Activated CD8-positive, alpha-beta T cell treated with anti-CD3 and anti-CD28 coated beads, Interleukin-2, amount 10 ng/mL, durations not matched to agents 7 days and 5 days (primary cell): Measurements from ENCODE around the gene UGT1A4. TPM values are rescaled to one million over a fixed set of nuclear protein-coding genes. Genes with fewer than 3 reads are reported as not detected.
A peak's percentile ranks its signal among the peaks of the same experiment; 100 is the strongest.

Experiments
- ATAC-seq: fragments of 150-1000 bp; cut with Tn5 transposase; one replicate; pipeline ENCODE4 v1.10.0; 2021; ENCODE audit warnings: moderate library complexity
- CTCF ChIA-PET: fragments of 350-600 bp; sonication (Branson Sonifier 250); formaldehyde crosslinking; loops from one replicate; lab custom pipeline; 2021; ENCODE audit warnings: antibody characterized with exemption; lab: Charles Lee
- POLR2A ChIA-PET: fragments of 350-600 bp; sonication (Branson Sonifier 250); formaldehyde crosslinking; loops from one replicate; lab custom pipeline; 2021; ENCODE audit warnings: antibody characterized with exemption; lab: Charles Lee
- DNase-seq: peaks from one replicate; pipeline ENCODE4 v3.0.0-alpha.2; 2020
- H3K27ac Mint-ChIP-seq: one replicate; pipeline ENCODE4 v1.8.0; 2021; ENCODE audit warnings: mild to moderate bottlenecking, mixed read lengths
- H3K27me3 Mint-ChIP-seq: one replicate; pipeline ENCODE4 v1.8.0; 2021; ENCODE audit warnings: low read depth, mixed read lengths
- H3K36me3 Mint-ChIP-seq: one replicate; pipeline ENCODE4 v1.8.0; 2021; ENCODE audit warnings: low read depth, mixed read lengths
- H3K4me1 Mint-ChIP-seq: one replicate; pipeline ENCODE4 v1.8.0; 2021; ENCODE audit warnings: low read depth, mixed read lengths
- H3K4me3 Mint-ChIP-seq: one replicate; pipeline ENCODE4 v1.8.0; 2021; ENCODE audit warnings: mild to moderate bottlenecking, mixed read lengths
- H3K9me3 Mint-ChIP-seq: one replicate; pipeline ENCODE4 v1.8.0; 2022; ENCODE audit warnings: mixed read lengths; ENCODE audit not compliant: insufficient read depth
- total RNA-seq, 2 experiments: library from RNA; stranded (reverse); gene quantifications; one replicate each; pipeline ENCODE4 v1.2.3, GENCODE V29; 2021

The UGT1A4 gene
- total RNA-seq, 2 experiments from 2014 or later, result not detected

- no peak overlapping the region for H3K4me3 Mint-ChIP-seq
- H3K9me3 Mint-ChIP-seq, result no peaks in the 10 kb centered on the region
- no peaks in the 10 kb centered on the region for H3K36me3 Mint-ChIP-seq
- peaks cover 3% of the 10 kb centered on the region for H3K27me3 Mint-ChIP-seq
- no peak for ATAC-seq
- POLR2A ChIA-PET, result no interaction called here
- DNase-seq, result no peak
- no peak overlapping the region for H3K27ac Mint-ChIP-seq
- CTCF ChIA-PET, result no interaction called here
- H3K4me1 Mint-ChIP-seq, result peaks cover 5% of the 10 kb centered on the region
Observed at GRCh38 chr2:233799716-233800115, 81.2 kb downstream of the UGT1A4 start.

- Mint-ChIP-seq H3K9me3 (no peaks in the 10 kb centered on the region), H3K27me3 (peaks cover 3% of the 10 kb centered on the region), H3K36me3 (no peaks in the 10 kb centered on the region), H3K4me3 (no peak overlapping the region), H3K4me1 (peaks cover 5% of the 10 kb centered on the region), H3K27ac (no peak overlapping the region)
- CTCF ChIA-PET, result no interaction called here
- DNase-seq (no peak), ATAC-seq (no peak)
- POLR2A ChIA-PET, result no interaction called here
Observed at GRCh38 chr2:233800208-233800607, 81.7 kb downstream of the UGT1A4 start.

- no peak overlapping the region for H3K27ac Mint-ChIP-seq
- ChIA-PET CTCF (no interaction called here), POLR2A (no interaction called here)
- DNase-seq, result peak; percentile 48
- H3K4me1 Mint-ChIP-seq, result peaks cover 5% of the 10 kb centered on the region
- no peaks in the 10 kb centered on the region for H3K9me3 Mint-ChIP-seq
- peaks cover 6% of the 10 kb centered on the region for H3K27me3 Mint-ChIP-seq
- H3K4me3 Mint-ChIP-seq, result no peak overlapping the region
- no peaks in the 10 kb centered on the region for H3K36me3 Mint-ChIP-seq
- ATAC-seq, result peak; percentile 77
Observed at GRCh38 chr2:233801357-233802131, 83.0 kb downstream of the UGT1A4 start.

DNA sequence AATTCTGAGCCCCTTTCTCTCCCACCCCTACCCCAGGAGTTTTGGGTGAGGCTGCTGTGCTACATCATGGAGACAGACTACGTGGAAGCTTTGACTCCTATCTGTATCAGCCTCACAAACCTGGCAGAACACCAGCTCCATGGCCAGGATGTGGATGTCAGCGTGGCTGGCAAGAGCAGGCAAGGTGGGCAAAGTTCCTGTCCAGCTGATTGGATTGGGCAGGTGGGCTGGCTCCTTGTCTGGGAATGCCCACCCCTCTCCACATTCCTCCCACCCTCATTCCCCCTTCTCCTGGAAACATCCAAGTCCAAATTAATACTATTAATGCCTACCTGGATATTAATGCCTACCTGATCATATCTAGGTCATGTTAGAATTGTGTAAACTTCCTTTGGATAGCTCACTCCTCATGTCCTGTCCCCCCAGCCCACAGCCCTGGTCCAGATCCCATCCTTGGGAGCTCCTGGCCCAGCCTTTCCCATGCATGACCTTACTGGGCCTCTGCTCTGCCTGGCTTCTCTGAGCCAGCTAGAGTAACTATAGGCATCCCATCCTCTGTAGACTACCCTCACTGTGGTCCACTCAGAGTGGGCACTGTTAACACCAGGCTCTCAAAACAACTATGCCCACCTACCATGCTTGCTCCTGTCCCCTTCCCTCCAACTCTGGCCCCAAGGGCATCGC, 83.7 kb downstream of the UGT1A4 start:
- DNase-seq (no peak), ATAC-seq (no peak)
- Mint-ChIP-seq H3K9me3 (no peaks in the 10 kb centered on the region), H3K4me3 (no peak overlapping the region), H3K27me3 (peaks cover 6% of the 10 kb centered on the region), H3K4me1 (peaks cover 5% of the 10 kb centered on the region), H3K36me3 (no peaks in the 10 kb centered on the region), H3K27ac (no peak overlapping the region)
- ChIA-PET CTCF (no interaction called here), POLR2A (no interaction called here)

DNA sequence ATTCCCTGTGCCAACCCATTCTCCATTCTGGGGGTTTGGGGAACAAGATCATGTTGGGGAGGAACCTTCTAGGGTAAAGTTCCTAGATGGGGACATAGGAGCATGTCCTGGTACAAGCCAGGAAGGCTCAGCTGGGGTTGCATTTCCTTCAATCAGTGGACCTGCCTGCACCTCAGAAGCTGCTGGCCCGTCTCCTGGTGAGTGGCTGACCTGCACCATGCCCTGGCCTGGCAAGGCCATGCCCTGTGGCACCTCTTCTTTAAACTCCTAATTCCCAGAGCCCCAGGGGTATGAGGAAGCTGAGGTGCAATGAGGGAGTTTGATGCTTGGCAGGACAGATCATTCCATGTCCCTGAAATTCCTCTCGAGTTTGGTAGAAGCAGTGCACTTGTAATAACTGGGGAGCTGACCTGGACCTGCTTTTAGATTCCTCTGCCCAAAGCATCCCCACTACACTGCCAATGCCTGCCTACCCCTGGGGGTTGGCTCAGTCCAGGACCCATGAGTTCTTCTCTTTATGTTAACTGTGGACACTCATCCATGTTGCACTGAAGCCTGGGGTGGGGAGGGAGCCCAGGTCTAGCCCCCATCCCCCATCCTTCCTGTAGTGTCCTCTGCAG, 84.9 kb downstream of the UGT1A4 start:
- CTCF ChIA-PET, result no interaction called here
- H3K36me3 Mint-ChIP-seq, result no peaks in the 10 kb centered on the region

DNA sequence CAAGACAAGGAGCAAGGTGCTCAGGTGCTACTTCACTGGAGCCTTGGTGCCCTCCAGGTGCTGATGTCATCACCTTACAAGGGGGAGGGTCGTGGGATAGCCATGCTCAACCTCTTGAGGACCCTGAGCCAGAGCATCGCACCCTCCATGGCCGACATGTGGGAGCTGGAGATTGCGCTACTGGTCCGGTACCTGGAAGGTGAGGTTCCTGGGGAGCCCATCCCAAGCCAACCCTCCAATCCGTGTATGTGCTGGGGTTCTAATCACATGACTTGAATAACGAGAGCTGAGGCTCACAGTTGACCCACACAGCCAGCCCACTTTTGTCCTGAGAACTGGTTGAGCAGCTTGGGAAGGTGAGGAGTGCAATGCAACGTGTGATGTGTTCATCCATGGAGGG, 85.5 kb downstream of the UGT1A4 start:
- H3K9me3 Mint-ChIP-seq, result no peaks in the 10 kb centered on the region
- H3K27me3 Mint-ChIP-seq, result peaks cover 6% of the 10 kb centered on the region
- ChIA-PET CTCF (no interaction called here), POLR2A (no interaction called here)
- H3K36me3 Mint-ChIP-seq, result no peaks in the 10 kb centered on the region
- no peak overlapping the region for H3K27ac Mint-ChIP-seq
- H3K4me3 Mint-ChIP-seq, result no peak overlapping the region
- ATAC-seq, result no peak
- H3K4me1 Mint-ChIP-seq, result peaks cover 5% of the 10 kb centered on the region
- no peak for DNase-seq

More for the DNA sequence above, 84.9 kb downstream of the UGT1A4 start:
- Mint-ChIP-seq H3K27ac (no peak overlapping the region), H3K27me3 (peaks cover 6% of the 10 kb centered on the region), H3K4me3 (no peak overlapping the region), H3K4me1 (peaks cover 5% of the 10 kb centered on the region), H3K9me3 (no peaks in the 10 kb centered on the region)
- ATAC-seq, result no peak
- no peak for DNase-seq
- POLR2A ChIA-PET, result no interaction called here

DNA sequence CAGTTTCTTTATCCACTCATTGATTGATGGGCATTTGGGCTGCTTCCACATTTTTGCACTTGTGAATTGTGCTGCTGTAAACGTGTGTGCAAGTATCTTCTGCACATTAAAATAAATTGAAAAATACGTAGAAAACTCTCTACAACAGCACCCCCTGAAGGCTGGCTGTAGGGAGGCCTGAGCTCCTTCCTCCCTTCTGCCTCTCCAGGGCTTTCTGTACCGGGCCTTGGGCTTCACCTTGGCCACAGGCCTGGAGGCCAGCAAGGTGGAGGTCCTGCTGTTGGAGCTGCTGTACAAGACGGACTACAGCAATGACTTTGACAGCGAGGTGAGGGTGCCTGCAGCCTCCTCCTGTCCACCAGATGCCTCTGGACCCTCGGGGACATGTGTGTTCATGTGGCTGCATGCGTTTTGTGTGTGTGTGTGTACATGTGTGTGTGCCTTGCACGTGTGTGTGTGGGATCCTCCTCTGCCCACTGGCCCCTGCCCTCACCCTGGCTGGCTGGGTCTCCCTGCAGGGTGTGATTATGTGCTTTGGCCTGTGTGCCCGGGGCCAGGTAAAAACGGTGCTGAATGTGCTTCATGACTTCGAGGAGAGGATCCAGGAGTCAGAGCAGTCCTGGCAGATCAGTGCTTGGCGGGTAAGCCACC, 88.8 kb downstream of the UGT1A4 start:
- Mint-ChIP-seq H3K27me3 (peaks cover 8% of the 10 kb centered on the region), H3K4me1 (no peaks in the 10 kb centered on the region), H3K27ac (no peak overlapping the region), H3K36me3 (no peaks in the 10 kb centered on the region), H3K9me3 (no peaks in the 10 kb centered on the region), H3K4me3 (no peak overlapping the region)
- CTCF ChIA-PET, result no interaction called here
- no peak for DNase-seq
- POLR2A ChIA-PET, result no interaction called here
- no peak for ATAC-seq

DNA sequence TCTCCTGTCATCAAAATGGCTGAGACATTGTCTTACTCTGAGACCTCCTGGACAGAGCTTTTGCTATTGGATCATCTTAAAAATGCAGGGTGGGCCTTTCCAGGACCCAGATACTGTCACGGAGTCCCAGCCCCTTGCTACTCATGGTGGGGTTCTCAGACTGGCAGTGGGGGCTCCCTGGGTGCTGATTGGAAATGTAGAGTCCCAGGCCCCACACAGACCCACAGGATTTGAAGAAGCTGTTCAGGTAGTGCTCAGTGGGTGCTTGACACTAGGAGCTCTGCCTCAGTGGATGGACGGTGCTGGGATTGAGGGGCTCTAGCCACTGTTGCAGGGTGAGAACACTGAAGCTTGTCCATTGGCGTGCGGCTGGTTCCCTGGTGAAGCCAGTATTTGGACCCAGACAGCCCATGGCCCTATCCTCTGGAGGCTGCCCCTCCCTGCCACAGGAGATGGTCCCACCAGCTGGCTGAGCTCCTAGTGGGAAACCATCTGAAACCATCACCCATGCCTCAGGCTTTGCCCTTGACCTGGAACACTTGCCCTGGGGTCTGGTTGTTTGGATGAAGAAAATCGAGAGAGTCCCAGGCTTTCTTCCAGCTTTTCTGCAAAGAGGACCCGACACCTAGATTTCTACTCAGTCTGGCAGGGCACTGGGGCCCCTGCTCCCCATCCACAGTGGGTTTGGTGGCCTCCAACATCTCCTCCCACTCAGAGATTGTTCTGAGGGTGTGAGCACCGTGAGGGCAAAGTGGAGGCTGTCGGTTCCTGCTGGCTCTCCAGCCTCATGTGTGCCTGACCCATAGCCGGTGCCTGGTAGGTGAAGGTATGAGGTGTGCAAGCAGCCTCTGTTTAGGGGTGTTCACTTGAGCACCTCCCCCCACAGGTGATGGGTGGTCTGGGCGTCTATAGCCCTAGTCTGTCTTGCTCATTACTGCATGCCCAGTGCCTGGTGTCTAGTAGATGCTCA, 89.7 kb downstream of the UGT1A4 start:
- ChIA-PET CTCF (no interaction called here), POLR2A (no interaction called here)
- no peak overlapping the region for H3K27ac Mint-ChIP-seq
- no peaks in the 10 kb centered on the region for H3K4me1 Mint-ChIP-seq
- peaks cover 10% of the 10 kb centered on the region for H3K27me3 Mint-ChIP-seq
- no peaks in the 10 kb centered on the region for H3K9me3 Mint-ChIP-seq
- no peak overlapping the region for H3K4me3 Mint-ChIP-seq
- DNase-seq (no peak), ATAC-seq (no peak)
- H3K36me3 Mint-ChIP-seq, result no peaks in the 10 kb centered on the region

DNA sequence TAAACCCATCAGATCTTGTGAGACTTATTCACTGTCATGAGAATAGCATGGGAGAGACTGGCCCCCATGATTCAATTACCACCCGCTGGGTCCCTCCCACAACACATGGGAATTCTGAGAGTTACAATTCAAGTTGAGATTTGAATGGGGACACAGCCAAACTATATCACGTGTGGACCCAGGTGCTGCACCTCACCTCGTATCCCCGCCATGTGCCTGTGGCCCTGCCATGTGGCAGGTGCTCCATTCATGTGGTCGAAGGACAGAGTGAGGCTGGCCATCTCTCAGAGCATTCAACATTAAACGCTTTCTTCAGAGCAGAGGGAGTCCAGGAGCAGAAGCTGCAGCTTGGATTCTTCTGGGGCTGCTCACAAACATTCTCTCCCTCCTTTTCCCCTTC, 91.8 kb downstream of the UGT1A4 start:
- no peak overlapping the region for H3K4me3 Mint-ChIP-seq
- CTCF ChIA-PET, result no interaction called here
- no peaks in the 10 kb centered on the region for H3K4me1 Mint-ChIP-seq
- no peak overlapping the region for H3K27ac Mint-ChIP-seq
- POLR2A ChIA-PET, result no interaction called here
- no peaks in the 10 kb centered on the region for H3K9me3 Mint-ChIP-seq
- peaks cover 6% of the 10 kb centered on the region for H3K27me3 Mint-ChIP-seq
- no peak for ATAC-seq
- H3K36me3 Mint-ChIP-seq, result no peaks in the 10 kb centered on the region
- DNase-seq, result no peak

GRCh38 chr2:233811087-233811486, 92.6 kb downstream of the UGT1A4 start:
- POLR2A ChIA-PET, result no interaction called here
- ATAC-seq (no peak), DNase-seq (no peak)
- no peaks in the 10 kb centered on the region for H3K9me3 Mint-ChIP-seq
- H3K4me3 Mint-ChIP-seq, result no peak overlapping the region
- H3K4me1 Mint-ChIP-seq, result no peaks in the 10 kb centered on the region
- CTCF ChIA-PET, result no interaction called here
- H3K27me3 Mint-ChIP-seq, result peaks cover 4% of the 10 kb centered on the region
- H3K27ac Mint-ChIP-seq, result no peak overlapping the region
- no peaks in the 10 kb centered on the region for H3K36me3 Mint-ChIP-seq

DNA sequence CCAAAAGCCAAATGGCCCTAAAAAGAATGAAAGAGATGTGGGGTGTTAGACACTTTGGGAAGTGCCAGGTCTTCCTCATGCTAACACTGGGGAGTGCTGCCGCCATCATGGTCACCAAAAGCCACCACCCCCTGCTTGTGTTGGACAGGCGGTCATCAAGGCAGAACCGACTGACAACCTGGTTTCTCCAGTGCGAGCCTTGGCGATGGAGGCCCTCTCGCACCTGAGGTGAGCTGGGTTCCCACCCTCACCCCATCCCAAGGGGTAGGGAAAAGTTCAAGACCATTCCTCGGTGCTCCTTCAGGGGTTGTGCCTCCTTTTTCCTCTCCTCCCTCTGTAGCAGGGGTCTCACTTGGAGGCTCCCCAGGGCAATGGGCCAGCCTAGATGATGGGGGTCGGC, 93.2 kb downstream of the UGT1A4 start:
- no peak for ATAC-seq

More for the DNA sequence above, 93.2 kb downstream of the UGT1A4 start:
- Mint-ChIP-seq H3K4me3 (no peak overlapping the region), H3K27me3 (peaks cover 6% of the 10 kb centered on the region), H3K9me3 (no peaks in the 10 kb centered on the region), H3K27ac (no peak overlapping the region), H3K36me3 (no peaks in the 10 kb centered on the region), H3K4me1 (no peaks in the 10 kb centered on the region)
- POLR2A ChIA-PET, result no interaction called here
- CTCF ChIA-PET, result no interaction called here
- DNase-seq, result no peak
